SK-N-SH treated with all-trans-retinoic acid at 6 μM for 48 hours (cell line): ENCODE measurements around the gene LRRK1.

Source experiments
- ARNTL ChIP-seq: fragments of 450-650 bp; formaldehyde crosslinking; IDR thresholded peaks from 2 replicates; pipeline ENCODE4 v1.5.0; 2020; ENCODE audit warnings: low read depth, mild to moderate bottlenecking, moderate library complexity, borderline replicate concordance
- CSDC2 ChIP-seq: fragments of 250-450 bp; sonication (Bioruptor Pico); IDR thresholded peaks from 2 replicates; pipeline ENCODE4 v1.5.0; 2020; ENCODE audit warnings: mild to moderate bottlenecking, moderate library complexity
- OSR1 ChIP-seq: fragments of 250-450 bp; sonication (Bioruptor Pico); IDR thresholded peaks from 2 replicates; pipeline ENCODE4 v1.8.0; 2022; ENCODE audit warnings: moderate library complexity, mild to moderate bottlenecking, inconsistent platforms
- PPARA ChIP-seq: fragments of 250-450 bp; sonication (Bioruptor Pico); IDR thresholded peaks from 2 replicates; pipeline ENCODE4 v1.5.0; 2020; ENCODE audit warnings: mild to moderate bottlenecking, borderline replicate concordance
- ZFP3 ChIP-seq: fragments of 250-450 bp; sonication (Bioruptor Pico); IDR thresholded peaks from 2 replicates; pipeline ENCODE4 v1.5.0; 2020; ENCODE audit warnings: mild to moderate bottlenecking, moderate library complexity
- ZFP30 ChIP-seq: fragments of 450-650 bp; formaldehyde crosslinking; IDR thresholded peaks from 2 replicates; pipeline ENCODE4 v1.5.0; 2022; ENCODE audit warnings: mild to moderate bottlenecking, moderate library complexity
- ZNF8 ChIP-seq: fragments of 450-650 bp; formaldehyde crosslinking; IDR thresholded peaks from 2 replicates; pipeline ENCODE4 v1.5.0; 2020; ENCODE audit warnings: mild to moderate bottlenecking, moderate library complexity
- TF ChIP-seq, protein P1 (sequence below): fragments of 250-450 bp; sonication (Bioruptor Pico); IDR thresholded peaks from 2 replicates; pipeline ENCODE4 v1.8.0; 2020; ENCODE audit warnings: mild to moderate bottlenecking, moderate library complexity, borderline replicate concordance
- TF ChIP-seq, protein P2 (sequence below): fragments of 250-450 bp; sonication (Bioruptor Pico); IDR thresholded peaks from 2 replicates; pipeline ENCODE4 v1.5.1; 2021; ENCODE audit warnings: mild to moderate bottlenecking, moderate library complexity

DNA sequence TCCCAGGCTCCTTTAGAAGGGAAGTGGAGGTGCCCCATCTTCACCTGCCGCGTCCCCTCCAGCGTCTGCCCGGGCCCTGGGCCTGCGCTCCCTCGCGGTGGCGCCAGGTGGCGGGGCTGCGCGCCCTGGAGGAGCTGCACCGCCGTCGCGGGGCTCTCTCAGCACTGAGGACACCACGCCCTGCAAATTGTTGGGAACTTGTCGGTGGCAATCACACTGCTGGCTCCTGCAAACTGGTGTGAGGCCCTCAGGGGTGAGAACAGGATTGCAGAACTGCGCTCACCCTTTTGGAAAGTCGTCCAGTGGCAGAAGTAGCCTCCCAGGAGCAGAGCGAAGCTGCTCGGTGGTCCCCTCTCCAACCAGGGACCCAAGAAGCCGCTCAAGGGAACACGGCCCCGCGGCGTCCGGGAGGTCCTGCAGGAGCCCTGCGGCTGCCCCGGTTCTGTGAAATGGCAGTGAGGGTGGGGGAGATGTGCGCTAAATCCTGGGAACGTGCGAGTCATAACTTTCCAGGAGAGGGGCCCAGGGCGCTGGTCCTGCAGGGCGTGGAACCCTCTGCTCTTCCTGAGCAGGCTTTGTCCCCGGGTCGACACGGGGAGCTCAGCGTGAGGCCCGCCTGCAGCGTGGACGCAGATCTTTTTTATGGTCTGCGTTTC is 995 bp upstream of the LRRK1 start:
- TF ChIP-seq ARNTL (CRISPR knock-in tag) (no peak), ZFP3 (no peak), OSR1 (no peak), ZNF8 (CRISPR knock-in tag) (no peak), PPARA (CRISPR knock-in tag) (no peak), ZFP30 (CRISPR knock-in tag) (no peak), CSDC2 (CRISPR knock-in tag) (no peak)
- TF ChIP-seq, protein P1, sequence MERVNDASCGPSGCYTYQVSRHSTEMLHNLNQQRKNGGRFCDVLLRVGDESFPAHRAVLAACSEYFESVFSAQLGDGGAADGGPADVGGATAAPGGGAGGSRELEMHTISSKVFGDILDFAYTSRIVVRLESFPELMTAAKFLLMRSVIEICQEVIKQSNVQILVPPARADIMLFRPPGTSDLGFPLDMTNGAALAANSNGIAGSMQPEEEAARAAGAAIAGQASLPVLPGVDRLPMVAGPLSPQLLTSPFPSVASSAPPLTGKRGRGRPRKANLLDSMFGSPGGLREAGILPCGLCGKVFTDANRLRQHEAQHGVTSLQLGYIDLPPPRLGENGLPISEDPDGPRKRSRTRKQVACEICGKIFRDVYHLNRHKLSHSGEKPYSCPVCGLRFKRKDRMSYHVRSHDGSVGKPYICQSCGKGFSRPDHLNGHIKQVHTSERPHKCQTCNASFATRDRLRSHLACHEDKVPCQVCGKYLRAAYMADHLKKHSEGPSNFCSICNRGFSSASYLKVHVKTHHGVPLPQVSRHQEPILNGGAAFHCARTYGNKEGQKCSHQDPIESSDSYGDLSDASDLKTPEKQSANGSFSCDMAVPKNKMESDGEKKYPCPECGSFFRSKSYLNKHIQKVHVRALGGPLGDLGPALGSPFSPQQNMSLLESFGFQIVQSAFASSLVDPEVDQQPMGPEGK (CRISPR knock-in tag): no peak
- TF ChIP-seq, protein P2, sequence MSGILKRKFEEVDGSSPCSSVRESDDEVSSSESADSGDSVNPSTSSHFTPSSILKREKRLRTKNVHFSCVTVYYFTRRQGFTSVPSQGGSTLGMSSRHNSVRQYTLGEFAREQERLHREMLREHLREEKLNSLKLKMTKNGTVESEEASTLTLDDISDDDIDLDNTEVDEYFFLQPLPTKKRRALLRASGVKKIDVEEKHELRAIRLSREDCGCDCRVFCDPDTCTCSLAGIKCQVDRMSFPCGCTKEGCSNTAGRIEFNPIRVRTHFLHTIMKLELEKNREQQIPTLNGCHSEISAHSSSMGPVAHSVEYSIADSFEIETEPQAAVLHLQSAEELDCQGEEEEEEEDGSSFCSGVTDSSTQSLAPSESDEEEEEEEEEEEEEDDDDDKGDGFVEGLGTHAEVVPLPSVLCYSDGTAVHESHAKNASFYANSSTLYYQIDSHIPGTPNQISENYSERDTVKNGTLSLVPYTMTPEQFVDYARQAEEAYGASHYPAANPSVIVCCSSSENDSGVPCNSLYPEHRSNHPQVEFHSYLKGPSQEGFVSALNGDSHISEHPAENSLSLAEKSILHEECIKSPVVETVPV (CRISPR knock-in tag): no peak
